Activated naive CD8-positive, alpha-beta T cell treated with anti-CD3 and anti-CD28 coated beads, Interleukin-2, amount 10 ng/mL, durations not matched to agents 7 days and 5 days (primary cell): ENCODE results near the gene FREY1. TPM values are rescaled to one million over a fixed set of nuclear protein-coding genes. Genes with fewer than 3 reads are reported as not detected.

Source experiments
- total RNA-seq, 2 experiments: library from RNA; stranded (reverse); gene quantifications; one replicate each; pipeline ENCODE4 v1.2.3, GENCODE V29; 2021

FREY1 gene
- total RNA-seq, 2 experiments from 2014 or later, result 3.9 TPM

Other genes starting within 250 kb of the FREY1 start
- not detected for gene CHST1, start 241.6 kb downstream of the FREY1 start, total RNA-seq
- 10 to 100 TPM; 18.0 to 20.2 TPM for gene SLC35C1, start 102.1 kb downstream of the FREY1 start, total RNA-seq
- 10 to 100 TPM; 32.4 to 36.9 TPM for gene CRY2, start 59.8 kb downstream of the FREY1 start, total RNA-seq
- gene MAPK8IP1, start 21.6 kb downstream of the FREY1 start, total RNA-seq, result under 1 TPM; 0.85 to 0.86 TPM
- 10 to 100 TPM; 49.4 to 61.5 TPM for gene PEX16, start 10.6 kb upstream of the FREY1 start, total RNA-seq
- 1 to 10 TPM; 2.5 to 2.7 TPM for gene LARGE2, start 15.4 kb upstream of the FREY1 start, total RNA-seq
- 10 to 100 TPM; 45.4 to 49.0 TPM for gene PHF21A, start 214.2 kb upstream of the FREY1 start, total RNA-seq